Panc1 (cell line): ENCODE data around the gene PTPA. TPM values are rescaled to one million over a fixed set of nuclear protein-coding genes. Genes with fewer than 3 reads are reported as not detected.

Source experiments
- ATAC-seq: fragments of 200-7000 bp; cut with Tn5 transposase; 2 replicates; pipeline ENCODE4 v1.9.1; 2020; ENCODE audit warnings: mild to moderate bottlenecking, moderate library complexity
- BruUV-seq: library from RNA; stranded (reverse); fragments of 400-500 nt; replicated peaks from 2 replicates; lab custom pipeline; 2021; lab: Mats Ljungman, UMichigan
- CTCF ChIA-PET: fragments of 300-600 bp; sonication (Branson Sonifier 250); formaldehyde crosslinking; loops from one replicate; lab custom pipeline; 2022; ENCODE audit warnings: antibody characterized with exemption; lab: Charles Lee
- POLR2A ChIA-PET: fragments of 300-600 bp; sonication (Branson Sonifier 250); formaldehyde crosslinking; loops from one replicate; lab custom pipeline; 2022; ENCODE audit warnings: antibody characterized with exemption; lab: Charles Lee
- DNase-seq: peaks from one replicate; pipeline ENCODE4 v3.0.0-alpha.2; 2010; ENCODE audit warnings: low read depth, low spot score
- H3K27ac ChIP-seq: 2 replicates; pipeline ENCODE4 v1.5.1; 2011; ENCODE audit warnings: mild to moderate bottlenecking, low read length, inconsistent platforms
- H3K27me3 ChIP-seq: fragments of 200-500 bp; sonication (Bioruptor generic); 2 replicates; pipeline ENCODE4 v1.6.0; 2014; ENCODE audit warnings: low read length, inconsistent platforms; ENCODE audit not compliant: control insufficient read depth, insufficient read depth
- H3K36me3 ChIP-seq: fragments of 200-500 bp; sonication (Bioruptor generic); 2 replicates; pipeline ENCODE4 v1.5.1; 2014; ENCODE audit warnings: inconsistent platforms, mild to moderate bottlenecking, low read length, moderate library complexity; ENCODE audit not compliant: control insufficient read depth, insufficient read depth
- H3K4me1 ChIP-seq: 2 replicates; pipeline ENCODE4 v1.5.1; 2011; ENCODE audit warnings: inconsistent platforms, mild to moderate bottlenecking, low read length, moderate library complexity; ENCODE audit not compliant: control insufficient read depth, insufficient read depth
- H3K4me3 ChIP-seq, 2 experiments: 2 replicates each; pipeline ENCODE4 v1.5.1; 2011 to 2012; ENCODE audit warnings: low read depth in 2 of 2, low read length in 2 of 2, mild to moderate bottlenecking in 2 of 2, inconsistent platforms in 1 of 2, moderate library complexity in 1 of 2
- H3K9me3 ChIP-seq: fragments of 200-500 bp; sonication (Bioruptor generic); 2 replicates; pipeline ENCODE4 v1.5.1; 2014; ENCODE audit warnings: low read depth, mild to moderate bottlenecking, inconsistent platforms, low read length, moderate library complexity; ENCODE audit not compliant: control insufficient read depth, insufficient read depth
- CTCF ChIP-seq: fragments of 450-650 bp; IDR thresholded peaks from 2 replicates; pipeline ENCODE4 v1.5.1; 2017; ENCODE audit warnings: mild to moderate bottlenecking
- POLR2AphosphoS5 ChIP-seq: IDR thresholded peaks from 2 replicates; pipeline ENCODE4 v1.6.1; 2012; ENCODE audit warnings: mild to moderate bottlenecking, low read depth, low read length, moderate library complexity
- REST ChIP-seq, 2 experiments: IDR thresholded peaks; 2 replicates each; pipeline ENCODE4 v1.6.1; 2011 to 2012; ENCODE audit warnings: low read depth in 2 of 2, control low read depth in 1 of 2, low read length in 1 of 2, mild to moderate bottlenecking in 1 of 2, moderate library complexity in 1 of 2; ENCODE audit not compliant: insufficient read depth in 1 of 2
- SIN3A ChIP-seq: IDR thresholded peaks from 2 replicates; pipeline ENCODE4 v1.6.1; 2012; ENCODE audit warnings: low read depth, mild to moderate bottlenecking, low read length, moderate library complexity, borderline replicate concordance; ENCODE audit not compliant: insufficient read depth
- TCF7L2 ChIP-seq: IDR thresholded peaks from 2 replicates; pipeline ENCODE4 v1.6.1; 2011; ENCODE audit warnings: mild to moderate bottlenecking, low read depth, low read length, inconsistent platforms
- in situ Hi-C: cut with HindIII; loops from 2 replicates; pipeline ENCODE4 v1.10.0; 2016; ENCODE audit warnings: low sequenced_read_pairs, low pct_unique_long_range_greater_than_20kb
- intact Hi-C: fragments of 100-400 bp; cut with micrococcal nuclease; formaldehyde crosslinking; loops from one replicate; pipeline ENCODE4 v1.10.0; 2022; ENCODE audit not compliant: unreplicated experiment
- total RNA-seq: library from RNA; stranded (reverse); gene quantifications from one replicate; pipeline ENCODE4 v1.2.1, GENCODE V29; 2021; ENCODE audit not compliant: unreplicated experiment

PTPA gene
- total RNA-seq, 1 experiment from 2014 or later, result 114 TPM

- in situ Hi-C loops (no loop called here), intact Hi-C loops (loop anchor here (5.0 kb wide), 3 partner anchors 159 to 429 kb away; no protein-coding TSS in a partner anchor)
- peak within 1 kb of the TSS; percentile 74 to 81 for H3K4me3 ChIP-seq
- DNase-seq (no peak), ATAC-seq (peak; percentile 84)
- H3K9me3 ChIP-seq, result no peaks in the 10 kb centered on the region
- no peaks in the 10 kb centered on the region for H3K27me3 ChIP-seq
- POLR2A ChIA-PET, result interaction anchor here (0.5 to 0.7 kb wide), 5 partner anchors 158 to 462 kb away, joined by 3 to 10 read pairs (median 4); no protein-coding TSS in a partner anchor
- BruUV-seq, result no TSS peak
- peak; percentile 100 for TF ChIP-seq POLR2AphosphoS5
- no peak for TF ChIP-seq REST (IDR thresholded peaks at IDR 0.05; ENCODE audit: insufficient read depth in 1 of 2, low read depth in 2 of 2, low read length in 1 of 2)
- peak; percentile 100 for TF ChIP-seq TCF7L2
- peak; percentile 61; the same call in 1 of the 2 replicates for TF ChIP-seq SIN3A
- TF ChIP-seq CTCF, result peak; percentile 0; the same call in 1 of the 2 replicates
- H3K27ac ChIP-seq, result peak within 1 kb of the TSS; percentile 95; the same call in 1 of the 2 replicates
- peaks cover 17% of the 10 kb centered on the region for H3K4me1 ChIP-seq
- CTCF ChIA-PET, result interaction anchor here (0.5 to 1.0 kb wide), 3 partner anchors 156 to 437 kb away, joined by 3 to 6 read pairs (median 4); no protein-coding TSS in a partner anchor
- no peaks in the 10 kb centered on the region; the same call in 1 of the 2 replicates for H3K36me3 ChIP-seq
Observed at GRCh38 chr9:129177791-129178567, 66.8 kb downstream of the PTPA start, which contains the start of gene IER5L. Gene IER5L (minus strand): TSS chr9:129178261. CDS start chr9:129178052, 209 bp downstream.

GRCh38 chr9:129178568-129179382 lies 67.6 kb downstream of the PTPA start:
- no peak for TF ChIP-seq SIN3A
- peak; percentile 94 for TF ChIP-seq TCF7L2
- in situ Hi-C loops, result no loop called here
- intact Hi-C loops, result loop anchor here (5.0 kb wide), 3 partner anchors 159 to 429 kb away; no protein-coding TSS in a partner anchor
- TSS peak; percentile 43 for BruUV-seq
- Histone ChIP-seq H3K36me3 (no peaks in the 10 kb centered on the region; the same call in 1 of the 2 replicates), H3K27me3 (no peaks in the 10 kb centered on the region), H3K4me1 (peaks cover 13% of the 10 kb centered on the region), H3K4me3 (peak overlapping the region; percentile 48 to 81), H3K27ac (peak overlapping the region; percentile 48; the same call in 1 of the 2 replicates), H3K9me3 (no peaks in the 10 kb centered on the region)
- CTCF ChIA-PET, result interaction anchor here (0.5 to 1.0 kb wide), 2 partner anchors 156 to 197 kb away, joined by 3 to 4 read pairs; no protein-coding TSS in a partner anchor
- no peak for DNase-seq
- ATAC-seq, result no peak
- POLR2A ChIA-PET, result interaction anchor here (0.5 kb wide), 2 partner anchors 303 to 424 kb away, joined by 4 to 10 read pairs; no protein-coding TSS in a partner anchor
